NCI-H1930 (cell line): ENCODE data around the gene TBX6.

Source experiments
- DNase-seq, 2 experiments: peaks; one replicate each; lab custom pipeline; 2025; lab: John Stamatoyannopoulos, UW

Gene TBX6

GRCh38 chr16:30086291-30087140 lies 5.2 kb downstream of the TBX6 start:
- DNase-seq: no peak

GRCh38 chr16:30085820-30086219 lies 5.9 kb downstream of the TBX6 start:
- DNase-seq: no peak

GRCh38 chr16:30085247-30085646 lies 6.5 kb downstream of the TBX6 start:
- DNase-seq: no peak

GRCh38 chr16:30084816-30085159 lies 6.9 kb downstream of the TBX6 start:
- no peak for DNase-seq

GRCh38 chr16:30084096-30084815 lies 7.5 kb downstream of the TBX6 start:
- DNase-seq: no peak

GRCh38 chr16:30083216-30084055 lies 8.3 kb downstream of the TBX6 start:
- no peak for DNase-seq

GRCh38 chr16:30082545-30083090 lies 9.1 kb downstream of the TBX6 start:
- no peak for DNase-seq

- no peak for DNase-seq
These were observed 12.2 kb downstream of the TBX6 start for GRCh38 chr16:30079480-30079879.

- no peak for DNase-seq
These were observed 13.0 kb downstream of the TBX6 start for GRCh38 chr16:30078744-30079143.

GRCh38 chr16:30077656-30078055 lies 14.1 kb downstream of the TBX6 start:
- no peak for DNase-seq

- no peak for DNase-seq
These were observed 15.4 kb downstream of the TBX6 start for GRCh38 chr16:30076276-30076791.

- DNase-seq: peak; percentile 70 to 83
These were observed 16.0 kb downstream of the TBX6 start, which contains the start of gene PPP4C for GRCh38 chr16:30075503-30076275. TSS of gene PPP4C (plus strand) at chr16:30075994. CDS start at chr16:30076378, 384 bp downstream.

- DNase-seq: no peak
These were observed 21.2 kb downstream of the TBX6 start for GRCh38 chr16:30070490-30070889.

GRCh38 chr16:30069611-30070462 lies 21.9 kb downstream of the TBX6 start:
- no peak for DNase-seq

GRCh38 chr16:30068750-30069610 lies 22.7 kb downstream of the TBX6 start:
- DNase-seq: no peak

- no peak for DNase-seq
These were observed 23.4 kb downstream of the TBX6 start for GRCh38 chr16:30068333-30068732.

GRCh38 chr16:30067584-30067916 lies 24.2 kb downstream of the TBX6 start:
- no peak for DNase-seq

GRCh38 chr16:30066761-30067583 lies 24.8 kb downstream of the TBX6 start:
- DNase-seq: no peak
